Measurements from ENCODE around the gene BRINP2. TPM values are rescaled to one million over a fixed set of nuclear protein-coding genes. Genes with fewer than 3 reads are reported as not detected.

Gene BRINP2
- total and polyA plus RNA-seq, 2 of the 8 experiments (the other 6 are each of a cell fraction or from before 2014, with no cell fraction given), result 0.39 to 0.42 TPM

- ChIA-PET POLR2A (ENCODE audit: partially characterized antibody) (no interaction called here), CTCF (ENCODE audit: partially characterized antibody) (interaction anchor here (0.9 to 2.9 kb wide), 5 partner anchors 9 to 39 kb away, joined by 3 to 9 read pairs (median 4); no protein-coding TSS in a partner anchor)
- TF ChIP-seq E2F6 (IDR thresholded peaks at IDR 0.05), result no peak
- TF ChIP-seq SIRT6 (IDR thresholded peaks at IDR 0.05; ENCODE audit: low read length), result no peak
- no peak overlapping the region for H3K18ac ChIP-seq (ENCODE audit: extremely low read depth, low read length)
- H2BK15ac ChIP-seq (ENCODE audit: low read length), result no peak overlapping the region
- no peaks in the 10 kb centered on the region for H3K27me3 ChIP-seq (replicated peaks in 1 of 4; ENCODE audit: control insufficient read depth in 3 of 4, extremely low read depth in 1 of 4, insufficient read depth in 3 of 4, low read length in 3 of 4)
- H2BK5ac ChIP-seq (ENCODE audit: low read depth, low read length), result no peak overlapping the region
- H2BK20ac ChIP-seq (ENCODE audit: low read length), result no peak overlapping the region
- no peaks in the 10 kb centered on the region for H3K79me1 ChIP-seq (ENCODE audit: low read depth, low read length)
- H3K27ac ChIP-seq (ENCODE audit: low read depth, low read length), result no peak overlapping the region
- H4K8ac ChIP-seq (ENCODE audit: extremely low read depth, insufficient read depth, low read length), result no peak overlapping the region
- H3K9ac ChIP-seq (replicated peaks in 1 of 4; ENCODE audit: extremely low read depth in 1 of 4, low read depth in 3 of 4, low read length in 3 of 4), result no peak overlapping the region; a peak in 1 of 7 replicates
- no peak overlapping the region for H3K23ac ChIP-seq (ENCODE audit: insufficient read length)
- 46% methylated on average over 4 of the region's 4 CpGs; no CpG with 5 or more reads in 1 of the 2 experiments for WGBS, 2 experiments (ENCODE audit: extremely low coverage in 1 of 2, insufficient coverage in 1 of 2, insufficient read length in 1 of 2, insufficient replicate concordance in 2 of 2, low coverage in 1 of 2, low lambda C conversion rate in 2 of 2, missing lambda C conversion rate in 1 of 2)
- DNase-seq (ENCODE audit: low read depth in 1 of 2, low spot score in 2 of 2) (no peak), FAIRE-seq (no peak)
- H3K79me2 ChIP-seq (ENCODE audit: control insufficient read depth in 1 of 2, insufficient read depth in 2 of 2, low read length in 2 of 2), result no peaks in the 10 kb centered on the region
- no peak overlapping the region for H3K4ac ChIP-seq (replicated peaks; ENCODE audit: insufficient read length, low read depth, low read length)
- peaks cover 0 to 2% (median under 1%) of the 10 kb centered on the region in 4 experiments; a peak in 2 of 7 replicates for H3K4me1 ChIP-seq (replicated peaks in 1 of 4; ENCODE audit: control insufficient read depth in 3 of 4, insufficient read depth in 4 of 4, low read length in 3 of 4)
- no peak overlapping the region for H2AFZ ChIP-seq (ENCODE audit: low read length)
- H3K14ac ChIP-seq (ENCODE audit: insufficient read length), result no peak overlapping the region
- no peak overlapping the region for H2BK120ac ChIP-seq (replicated peaks; ENCODE audit: low read depth, low read length)
- no peak overlapping the region for H3K56ac ChIP-seq (replicated peaks; ENCODE audit: insufficient read length, low read depth, low read length)
- H3K36me3 ChIP-seq (ENCODE audit: control insufficient read depth in 2 of 4, insufficient read depth in 4 of 4, low read length in 3 of 4), result no peaks in the 10 kb centered on the region
- H3K4me3 ChIP-seq (ENCODE audit: extremely low read depth in 1 of 4, insufficient read depth in 2 of 4, low read depth in 3 of 4, low read length in 4 of 4), result no peak overlapping the region
- H3K9me3 ChIP-seq (ENCODE audit: insufficient read depth in 2 of 2, low read depth in 1 of 2, low read length in 1 of 2), result no peaks in the 10 kb centered on the region
- no peak overlapping the region for H4K91ac ChIP-seq (replicated peaks; ENCODE audit: insufficient read length, low read length)
- no peak overlapping the region for H2BK12ac ChIP-seq (ENCODE audit: low read depth, low read length)
- peak overlapping the region in 1 of 2 experiments; percentile 16; a peak in 1 of 4 replicates for H3K4me2 ChIP-seq (ENCODE audit: insufficient read depth in 1 of 2, low read depth in 2 of 2, low read length in 2 of 2)
- H4K20me1 ChIP-seq (replicated peaks in 1 of 2; ENCODE audit: control insufficient read depth in 1 of 2, insufficient read depth in 2 of 2, low read length in 2 of 2), result no peaks in the 10 kb centered on the region
- H3K23me2 ChIP-seq (ENCODE audit: low read depth, low read length), result no peaks in the 10 kb centered on the region
- no peak overlapping the region for H4K5ac ChIP-seq (ENCODE audit: insufficient read length, low read depth, low read length)
- H2AK5ac ChIP-seq (ENCODE audit: low read depth, low read length), result no peak overlapping the region
Observed at GRCh38 chr1:177238967-177239366, 68.2 kb downstream of the BRINP2 start.

Data from H1 (cell line).